Hepatocyte (in vitro differentiated cells): ENCODE results near the gene SCYGR5. TPM values are rescaled to one million over a fixed set of nuclear protein-coding genes. Genes with fewer than 3 reads are reported as not detected.

Experiments used
- DNase-seq: peaks from one replicate; pipeline ENCODE4 v3.0.0-alpha.2; 2016; ENCODE audit warnings: low spot score
- H2AFZ ChIP-seq: fragments of 200-600 bp; sonication (generic); 2 replicates; pipeline ENCODE4 v1.6.0; 2016; ENCODE audit warnings: antibody characterized with exemption, mild to moderate bottlenecking
- H3K27ac ChIP-seq: fragments of 200-600 bp; sonication (generic); 2 replicates; pipeline ENCODE4 v1.5.1; 2016; ENCODE audit warnings: mild to moderate bottlenecking
- H3K27me3 ChIP-seq: fragments of 200-600 bp; sonication (generic); 2 replicates; pipeline ENCODE4 v1.6.1; 2016
- H3K36me3 ChIP-seq: fragments of 200-600 bp; sonication (generic); replicated peaks from 2 replicates; pipeline ENCODE4 v1.5.1; 2016; ENCODE audit warnings: low read depth; ENCODE audit not compliant: insufficient read depth
- H3K4me1 ChIP-seq: fragments of 200-600 bp; sonication (generic); 2 replicates; pipeline ENCODE4 v1.5.1; 2016; ENCODE audit warnings: mild to moderate bottlenecking, moderate library complexity; ENCODE audit not compliant: insufficient read depth
- H3K4me2 ChIP-seq: fragments of 200-600 bp; sonication (generic); 2 replicates; pipeline ENCODE4 v1.6.0; 2016
- H3K4me3 ChIP-seq: fragments of 200-600 bp; sonication (generic); 2 replicates; pipeline ENCODE4 v1.5.1; 2016; ENCODE audit warnings: mild to moderate bottlenecking
- H3K79me2 ChIP-seq: fragments of 200-600 bp; sonication (generic); 2 replicates; pipeline ENCODE4 v1.6.0; 2017; ENCODE audit warnings: mild to moderate bottlenecking
- H3K9me2 ChIP-seq: fragments of 200-600 bp; sonication (generic); replicated peaks from 2 replicates; pipeline ENCODE4 v1.6.0; 2017; ENCODE audit warnings: mild to moderate bottlenecking; ENCODE audit not compliant: insufficient read depth
- H3K9me3 ChIP-seq: fragments of 200-600 bp; sonication (generic); 2 replicates; pipeline ENCODE4 v1.5.1; 2016; ENCODE audit warnings: low read depth, mild to moderate bottlenecking
- H4K20me1 ChIP-seq: fragments of 200-600 bp; sonication (generic); 2 replicates; pipeline ENCODE4 v1.6.0; 2016; ENCODE audit warnings: mild to moderate bottlenecking; ENCODE audit not compliant: insufficient read depth, poor library complexity, severe bottlenecking
- CTCF ChIP-seq: fragments of 200-600 bp; sonication (generic); IDR thresholded peaks from 2 replicates; pipeline ENCODE4 v1.5.1; 2016; ENCODE audit warnings: antibody characterized with exemption, mild to moderate bottlenecking; ENCODE audit not compliant: poor library complexity
- EZH2 ChIP-seq: fragments of 200-600 bp; sonication (generic); IDR thresholded peaks from 2 replicates; pipeline ENCODE4 v1.6.1; 2016; ENCODE audit warnings: antibody characterized with exemption, mild to moderate bottlenecking, borderline replicate concordance
- EZH2phosphoT487 ChIP-seq: fragments of 200-600 bp; sonication (generic); IDR thresholded peaks from one replicate; pipeline ENCODE4 v1.6.1; 2018; ENCODE audit warnings: antibody characterized with exemption, mild to moderate bottlenecking, low read depth, moderate library complexity; ENCODE audit not compliant: unreplicated experiment, severe bottlenecking
- WGBS: methylation state at CpG from one replicate; pipeline ENCODE4 v1.1.6; 2016; ENCODE audit warnings: low lambda C conversion rate; ENCODE audit errors: missing lambda C conversion rate; 5-methylcytosine and 5-hydroxymethylcytosine counted together
- polyA plus RNA-seq: library from polyadenylated mRNA; unstranded; fragments of >200 nt; fragmentation: Nextera tagmentation; extraction: Ambion mirVana; gene quantifications from 2 replicates; pipeline ENCODE4 v1.2.1, GENCODE V29; 2016
- total RNA-seq: library from RNA; depleted of rRNA; stranded (reverse); fragments of >200 nt; gene quantifications from 2 replicates; pipeline ENCODE4 v1.2.3, GENCODE V29; 2014

SCYGR5 gene
- total and polyA plus RNA-seq, 2 experiments from 2014 or later = not detected

- Histone ChIP-seq H3K9me2 (no peaks in the 10 kb centered on the region), H2AFZ (no peak overlapping the region), H3K4me2 (no peak overlapping the region), H3K79me2 (no peaks in the 10 kb centered on the region), H3K9me3 (no peaks in the 10 kb centered on the region), H4K20me1 (no peaks in the 10 kb centered on the region), H3K4me1 (no peaks in the 10 kb centered on the region), H3K27me3 (no peaks in the 10 kb centered on the region), H3K27ac (no peak overlapping the region), H3K4me3 (no peak overlapping the region), H3K36me3 (no peaks in the 10 kb centered on the region)
- no peak for TF ChIP-seq CTCF
- TF ChIP-seq EZH2 = no peak
- no peak for TF ChIP-seq EZH2phosphoT487
- DNase-seq = no peak
- 95% methylated on average over 3 of the region's 3 CpGs for WGBS
Observed at GRCh38 chr2:227677928-227678327, 11.3 kb downstream of the SCYGR5 start.

GRCh38 chr2:227684258-227684657, 17.7 kb downstream of the SCYGR5 start:
- no peak for DNase-seq
- no peaks in the 10 kb centered on the region for H3K27me3 ChIP-seq
- TF ChIP-seq CTCF (no peak), EZH2 (no peak), EZH2phosphoT487 (no peak)
- no peak overlapping the region for H3K27ac ChIP-seq
- H3K9me3 ChIP-seq = no peaks in the 10 kb centered on the region
- no peaks in the 10 kb centered on the region for H3K36me3 ChIP-seq
- no peak overlapping the region for H2AFZ ChIP-seq
- no peak overlapping the region for H3K4me3 ChIP-seq
- no peaks in the 10 kb centered on the region for H4K20me1 ChIP-seq
- no peaks in the 10 kb centered on the region for H3K9me2 ChIP-seq
- H3K79me2 ChIP-seq = no peaks in the 10 kb centered on the region
- 92% methylated on average over 5 of the region's 5 CpGs for WGBS
- H3K4me2 ChIP-seq = no peak overlapping the region
- H3K4me1 ChIP-seq = no peaks in the 10 kb centered on the region

GRCh38 chr2:227687189-227687588, 20.6 kb downstream of the SCYGR5 start:
- no peak for DNase-seq
- peaks cover 3% of the 10 kb centered on the region for H3K79me2 ChIP-seq
- H3K27me3 ChIP-seq = no peaks in the 10 kb centered on the region
- H4K20me1 ChIP-seq = no peaks in the 10 kb centered on the region
- H3K9me3 ChIP-seq = no peaks in the 10 kb centered on the region
- no peak overlapping the region for H3K4me3 ChIP-seq
- H3K4me1 ChIP-seq = no peaks in the 10 kb centered on the region
- 85% methylated on average over 3 of the region's 3 CpGs for WGBS
- H3K27ac ChIP-seq = no peak overlapping the region
- H3K36me3 ChIP-seq = no peaks in the 10 kb centered on the region
- H2AFZ ChIP-seq = no peak overlapping the region
- no peak overlapping the region for H3K4me2 ChIP-seq
- TF ChIP-seq CTCF (no peak), EZH2phosphoT487 (no peak), EZH2 (no peak)
- no peaks in the 10 kb centered on the region for H3K9me2 ChIP-seq
